Thyroid gland (tissue), 4 donors: ENCODE measurements around the gene SPPL2C. TPM values are rescaled to one million over a fixed set of nuclear protein-coding genes. Genes with fewer than 3 reads are reported as not detected.

Experiments used
- DNase-seq, 2 donors: peaks; one replicate each; pipeline ENCODE4 v3.0.0-alpha.2; 2019
- H3K27ac ChIP-seq, 3 donors: fragments of 200-600 bp; sonication (generic); 1 replicate in 2 of 3; 2 replicates in 1 of 3; pipeline ENCODE4 v1.5.1; 2016 to 2019; ENCODE audit warnings: mild to moderate bottlenecking in 1 of 3, moderate library complexity in 1 of 3
- H3K27me3 ChIP-seq: fragments of 200-600 bp; sonication (generic); one replicate; pipeline ENCODE4 v1.5.1; 2019
- H3K36me3 ChIP-seq, 2 donors: fragments of 200-600 bp; sonication (generic); one replicate each; pipeline ENCODE4 v1.5.1; 2016 to 2019
- H3K4me1 ChIP-seq, 2 donors: fragments of 200-600 bp; sonication (generic); one replicate each; pipeline ENCODE4 v1.5.1; 2017 to 2019
- H3K4me3 ChIP-seq, 3 donors: fragments of 200-600 bp; sonication (generic); replicated peaks in 1 of 3; 1 replicate in 2 of 3; 2 replicates in 1 of 3; pipeline ENCODE4 v1.5.1; 2016; ENCODE audit warnings: mild to moderate bottlenecking in 1 of 3
- H3K9me3 ChIP-seq: fragments of 200-600 bp; sonication (generic); one replicate; pipeline ENCODE4 v1.5.1; 2017
- POLR2A ChIP-seq, 2 donors: fragments of 450-650 bp; IDR thresholded peaks; one replicate each; pipeline ENCODE4 v1.6.1; 2017; ENCODE audit warnings: antibody characterized with exemption in 2 of 2, mild to moderate bottlenecking in 2 of 2, moderate library complexity in 1 of 2
- WGBS, 2 donors: methylation state at CpG; one replicate each; pipeline ENCODE4 v1.1.5; 2017; 5-methylcytosine and 5-hydroxymethylcytosine counted together
- intact Hi-C: fragments of 100-400 bp; cut with DNase I; formaldehyde crosslinking; loops from one replicate; pipeline ENCODE4 v1.15.1; 2023
- total RNA-seq, 4 donors: library from RNA; depleted of rRNA; stranded (reverse); fragments of >200 nt; gene quantifications; one replicate each; pipeline ENCODE4 v1.2.3, GENCODE V29; 2016
- TF ChIP-seq, protein P1 (sequence below), 6 experiments: fragments of 200-600 bp in 3 of 6; fragments of 450-650 bp in 3 of 6; sonication (generic) in 3 of 6; IDR thresholded peaks; one replicate each; pipeline ENCODE4 v1.5.1; 2016 to 2019; ENCODE audit warnings: antibody characterized with exemption in 6 of 6, mild to moderate bottlenecking in 2 of 6, inconsistent platforms in 1 of 6, moderate library complexity in 1 of 6

The SPPL2C gene
- total RNA-seq, 4 donors from 2014 or later = 0.13 TPM; not detected in 3

DNA sequence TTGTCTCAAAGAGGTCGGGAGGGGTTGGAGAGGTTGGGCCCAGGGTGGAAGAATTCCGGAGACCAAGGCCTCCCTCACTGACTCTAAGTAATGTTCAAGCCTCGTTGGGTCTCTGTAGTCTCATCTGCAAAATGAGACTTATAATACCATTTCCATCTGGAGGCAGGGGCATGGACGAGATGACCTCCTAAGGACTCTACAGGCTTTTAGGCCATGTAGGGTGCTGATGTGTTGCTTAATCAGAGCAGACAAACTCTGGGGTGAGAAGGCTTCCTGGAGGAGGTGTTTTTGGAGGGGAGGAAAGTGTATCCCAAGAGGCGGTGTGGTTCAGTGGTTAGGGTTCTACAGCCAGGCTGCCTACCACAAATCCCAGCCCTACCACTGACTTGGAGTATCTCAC, 3.1 kb downstream of the SPPL2C start:
- intact Hi-C loops = loop anchor here (10.0 kb wide), 1 partner anchor 633 kb away; no protein-coding TSS in a partner anchor
- 80 to 89% methylated on average over 5 of the region's 5 CpGs for WGBS, 2 donors
- no peaks in the 10 kb centered on the region for H3K36me3 ChIP-seq

DNA sequence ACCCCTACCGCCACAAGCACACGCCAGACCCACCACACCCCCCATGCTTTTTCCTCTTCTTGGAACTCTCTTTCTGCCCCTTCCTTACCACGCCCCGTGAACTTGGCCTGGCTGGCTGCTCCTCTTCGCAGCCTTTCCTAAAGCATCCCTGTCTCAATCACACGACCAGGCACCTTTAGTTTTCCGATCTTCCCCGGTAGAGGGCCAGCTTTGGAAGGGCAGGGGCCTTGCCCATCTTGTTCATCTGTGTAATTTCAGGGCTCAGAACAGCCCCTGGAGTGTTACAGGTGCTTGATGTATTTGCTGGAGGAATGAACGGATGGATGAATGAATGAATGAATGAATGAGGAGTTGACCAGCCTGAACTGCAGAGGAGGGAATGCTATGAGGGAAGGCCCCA, 3.7 kb downstream of the SPPL2C start:
- no peaks in the 10 kb centered on the region for H3K27me3 ChIP-seq
- H3K4me3 ChIP-seq = no peak overlapping the region
- no peaks in the 10 kb centered on the region for H3K9me3 ChIP-seq
- intact Hi-C loops = loop anchor here (10.0 kb wide), 1 partner anchor 634 kb away; no protein-coding TSS in a partner anchor
- no peak for DNase-seq
- WGBS, 2 donors = 89 to 92% methylated on average over 9 of the region's 9 CpGs
- no peak overlapping the region for H3K27ac ChIP-seq
- TF ChIP-seq, protein P1, sequence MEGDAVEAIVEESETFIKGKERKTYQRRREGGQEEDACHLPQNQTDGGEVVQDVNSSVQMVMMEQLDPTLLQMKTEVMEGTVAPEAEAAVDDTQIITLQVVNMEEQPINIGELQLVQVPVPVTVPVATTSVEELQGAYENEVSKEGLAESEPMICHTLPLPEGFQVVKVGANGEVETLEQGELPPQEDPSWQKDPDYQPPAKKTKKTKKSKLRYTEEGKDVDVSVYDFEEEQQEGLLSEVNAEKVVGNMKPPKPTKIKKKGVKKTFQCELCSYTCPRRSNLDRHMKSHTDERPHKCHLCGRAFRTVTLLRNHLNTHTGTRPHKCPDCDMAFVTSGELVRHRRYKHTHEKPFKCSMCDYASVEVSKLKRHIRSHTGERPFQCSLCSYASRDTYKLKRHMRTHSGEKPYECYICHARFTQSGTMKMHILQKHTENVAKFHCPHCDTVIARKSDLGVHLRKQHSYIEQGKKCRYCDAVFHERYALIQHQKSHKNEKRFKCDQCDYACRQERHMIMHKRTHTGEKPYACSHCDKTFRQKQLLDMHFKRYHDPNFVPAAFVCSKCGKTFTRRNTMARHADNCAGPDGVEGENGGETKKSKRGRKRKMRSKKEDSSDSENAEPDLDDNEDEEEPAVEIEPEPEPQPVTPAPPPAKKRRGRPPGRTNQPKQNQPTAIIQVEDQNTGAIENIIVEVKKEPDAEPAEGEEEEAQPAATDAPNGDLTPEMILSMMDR (IDR thresholded peaks at IDR 0.05) = no peak
- no peaks in the 10 kb centered on the region for H3K4me1 ChIP-seq
- H3K36me3 ChIP-seq = no peaks in the 10 kb centered on the region

More for the DNA sequence above, 3.1 kb downstream of the SPPL2C start:
- DNase-seq = no peak
- Histone ChIP-seq H3K4me1 (no peaks in the 10 kb centered on the region), H3K4me3 (no peak overlapping the region), H3K27me3 (no peaks in the 10 kb centered on the region), H3K9me3 (no peaks in the 10 kb centered on the region), H3K27ac (no peak overlapping the region)
- no peak for TF ChIP-seq POLR2A (IDR thresholded peaks at IDR 0.05)
- TF ChIP-seq, protein P1 (IDR thresholded peaks at IDR 0.05) = no peak

DNA sequence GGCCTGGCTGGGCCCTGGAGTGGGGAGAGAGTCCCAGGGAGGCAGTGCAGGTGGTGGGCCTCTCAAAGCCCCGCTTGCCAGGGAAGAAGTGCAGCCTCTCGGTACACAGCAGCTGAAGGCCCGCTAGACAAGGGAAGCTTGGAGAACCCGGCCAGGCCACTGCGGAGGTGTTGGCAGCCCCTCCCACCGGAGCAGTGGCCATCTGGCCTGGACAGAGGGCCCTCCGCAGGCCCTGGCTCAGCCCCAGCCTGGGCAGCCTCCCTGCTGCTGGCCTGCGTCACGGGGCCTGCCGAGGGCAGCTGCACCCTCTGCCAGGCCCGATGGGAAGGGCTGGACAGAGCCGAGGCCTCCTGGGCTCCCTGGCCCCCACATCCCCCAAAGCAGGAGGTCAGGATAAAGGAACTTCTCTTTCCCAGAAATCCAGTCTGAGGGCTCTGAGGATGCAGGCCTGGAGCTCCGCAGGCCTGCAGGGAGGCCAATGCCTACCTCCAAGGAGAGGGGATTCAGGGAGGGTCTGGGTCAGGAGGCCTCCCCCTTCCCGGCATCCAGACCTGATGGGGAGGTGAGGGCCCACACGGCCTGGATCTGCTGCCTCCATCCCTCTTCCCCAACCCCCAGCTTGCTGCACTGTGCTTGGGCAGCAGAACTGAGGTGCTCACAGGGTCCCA, 4.3 kb downstream of the SPPL2C start:
- no peak for TF ChIP-seq POLR2A (IDR thresholded peaks at IDR 0.05)
- TF ChIP-seq, protein P1 (IDR thresholded peaks at IDR 0.05) = no peak
- intact Hi-C loops = loop anchor here (10.0 kb wide), 1 partner anchor 634 kb away; no protein-coding TSS in a partner anchor
- Histone ChIP-seq H3K36me3 (no peaks in the 10 kb centered on the region), H3K9me3 (no peaks in the 10 kb centered on the region), H3K4me1 (no peaks in the 10 kb centered on the region), H3K27ac (no peak overlapping the region), H3K27me3 (no peaks in the 10 kb centered on the region), H3K4me3 (no peak overlapping the region)
- 54 to 80% methylated on average over 6 to 7 of the region's 15 CpGs for WGBS, 2 donors
- no peak for DNase-seq

DNA sequence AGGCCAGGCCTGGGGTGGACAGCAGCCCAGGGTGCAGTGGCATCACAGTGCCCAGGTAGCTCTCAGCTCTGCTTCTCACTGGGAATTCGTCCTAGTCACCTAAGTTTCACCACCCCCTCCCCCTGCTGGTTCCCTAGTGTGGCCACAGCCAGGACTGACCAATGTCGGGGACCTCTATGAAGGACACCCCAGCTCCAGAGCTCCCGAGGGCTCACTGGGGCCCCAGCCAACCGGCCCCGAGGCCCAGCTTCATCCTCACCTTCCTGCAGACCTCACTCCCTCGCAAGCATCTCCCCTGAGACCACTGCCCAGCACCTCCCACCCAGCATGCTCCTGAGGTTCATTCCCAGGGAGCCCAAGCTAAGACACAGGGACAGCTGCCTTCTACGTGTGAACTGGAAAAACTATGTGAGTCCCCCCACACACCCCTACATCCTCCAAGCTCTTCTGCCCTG, 4.9 kb downstream of the SPPL2C start:
- intact Hi-C loops = loop anchor here (10.0 kb wide), 1 partner anchor 635 kb away; no protein-coding TSS in a partner anchor
- Histone ChIP-seq H3K27me3 (no peaks in the 10 kb centered on the region), H3K9me3 (no peaks in the 10 kb centered on the region), H3K4me1 (no peaks in the 10 kb centered on the region), H3K36me3 (no peaks in the 10 kb centered on the region), H3K27ac (no peak overlapping the region), H3K4me3 (no peak overlapping the region)
- TF ChIP-seq, protein P1 (IDR thresholded peaks at IDR 0.05) = no peak
- TF ChIP-seq POLR2A (IDR thresholded peaks at IDR 0.05) = no peak
- WGBS, 2 donors = 80 to 84% methylated on average over 5 to 7 of the region's 7 CpGs
- no peak for DNase-seq

DNA sequence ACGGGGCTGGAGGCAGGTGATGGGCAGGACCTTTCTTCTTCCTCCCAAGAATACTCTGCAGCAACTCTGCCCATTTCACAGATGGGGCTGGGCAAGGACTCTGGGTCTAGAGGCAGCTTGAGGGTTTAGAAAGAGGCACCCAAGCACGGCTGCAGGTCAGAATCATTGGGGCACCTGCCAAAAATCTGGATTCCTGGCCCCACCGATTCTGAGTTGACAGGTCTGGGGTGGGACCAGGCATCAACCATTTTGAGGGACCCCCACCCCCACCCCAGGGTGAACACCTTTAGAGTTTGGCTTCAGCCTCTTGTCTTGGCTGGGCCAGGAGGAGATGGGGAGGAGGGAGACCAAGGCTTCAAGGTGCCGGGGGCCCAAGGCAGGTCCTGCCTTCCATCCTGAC, 5.3 kb downstream of the SPPL2C start:
- no peaks in the 10 kb centered on the region for H3K27me3 ChIP-seq
- TF ChIP-seq, protein P1 (IDR thresholded peaks at IDR 0.05) = no peak
- TF ChIP-seq POLR2A (IDR thresholded peaks at IDR 0.05) = no peak
- intact Hi-C loops = no loop called here
- H3K9me3 ChIP-seq = no peaks in the 10 kb centered on the region
- no peak for DNase-seq
- H3K36me3 ChIP-seq = no peaks in the 10 kb centered on the region
- WGBS, 2 donors = 82 to 87% methylated on average over 4 of the region's 4 CpGs
- no peak overlapping the region for H3K4me3 ChIP-seq
- H3K4me1 ChIP-seq = no peaks in the 10 kb centered on the region
- no peak overlapping the region for H3K27ac ChIP-seq
